IMR-90 (cell line): ENCODE results near the gene CST9L. TPM values are rescaled to one million over a fixed set of nuclear protein-coding genes. Genes with fewer than 3 reads are reported as not detected.

Source experiments
- ATAC-seq: fragments of 200-7000 bp; cut with Tn5 transposase; 2 replicates; pipeline ENCODE4 v1.9.1; 2020; ENCODE audit warnings: low read depth, mild to moderate bottlenecking, moderate library complexity
- BruUV-seq: library from RNA; stranded (reverse); fragments of 400-500 nt; replicated peaks from 2 replicates; lab custom pipeline; 2021; lab: Mats Ljungman, UMichigan
- CTCF ChIA-PET: fragments of 300-600 bp; formaldehyde crosslinking; extraction: SDS; loops from one replicate; lab custom pipeline; 2021; ENCODE audit warnings: antibody characterized with exemption; lab: Yijun Ruan, JAX
- POLR2A ChIA-PET: fragments of 300-600 bp; sonication (Branson Sonifier 250); formaldehyde crosslinking; loops from one replicate; lab custom pipeline; 2022; ENCODE audit warnings: antibody characterized with exemption; ENCODE audit not compliant: unreplicated experiment; lab: Charles Lee
- DNase-seq: peaks from one replicate; pipeline ENCODE4 v3.0.0; 2013
- H2AFZ ChIP-seq: replicated peaks from 2 replicates; pipeline ENCODE3; 2013; ENCODE audit warnings: low read length, mild to moderate bottlenecking; ENCODE audit not compliant: poor library complexity
- H2AK5ac ChIP-seq: 2 replicates; pipeline ENCODE4 v1.6.1; 2013; ENCODE audit warnings: low read depth, low read length, inconsistent platforms
- H2AK9ac ChIP-seq: replicated peaks from 2 replicates; pipeline ENCODE3; 2013; ENCODE audit warnings: mild to moderate bottlenecking, low read depth, low read length, moderate library complexity; ENCODE audit not compliant: poor library complexity
- H2BK120ac ChIP-seq: 2 replicates; pipeline ENCODE4 v1.6.1; 2013; ENCODE audit warnings: low read depth, low read length, inconsistent platforms
- H2BK15ac ChIP-seq: 3 replicates; pipeline ENCODE4 v1.6.1; 2013; ENCODE audit warnings: low read depth, low read length, inconsistent platforms
- H2BK20ac ChIP-seq: 2 replicates; pipeline ENCODE4 v1.6.1; 2013; ENCODE audit warnings: low read depth, mild to moderate bottlenecking, inconsistent platforms, low read length, moderate library complexity
- H2BK5ac ChIP-seq: 2 replicates; pipeline ENCODE4 v1.6.1; 2013; ENCODE audit warnings: mild to moderate bottlenecking, low read depth, low read length, inconsistent platforms; ENCODE audit not compliant: poor library complexity, severe bottlenecking
- H3K14ac ChIP-seq: replicated peaks from 2 replicates; pipeline ENCODE4 v1.6.1; 2013; ENCODE audit warnings: low read depth, low read length, inconsistent platforms
- H3K18ac ChIP-seq: 2 replicates; pipeline ENCODE4 v1.6.1; 2013; ENCODE audit warnings: low read depth, low read length, control low read depth
- H3K23ac ChIP-seq: 2 replicates; pipeline ENCODE4 v1.6.1; 2013; ENCODE audit warnings: low read depth, low read length, inconsistent platforms
- H3K27ac ChIP-seq: 2 replicates; pipeline ENCODE4 v1.5.1; 2013; ENCODE audit warnings: mild to moderate bottlenecking, control low read depth, low read length; ENCODE audit not compliant: insufficient read depth
- H3K27me3 ChIP-seq: 2 replicates; pipeline ENCODE4 v1.6.1; 2013; ENCODE audit warnings: low read length; ENCODE audit not compliant: control insufficient read depth, insufficient read depth
- H3K36me3 ChIP-seq: 2 replicates; pipeline ENCODE4 v1.6.1; 2013; ENCODE audit warnings: low read length, mixed read lengths; ENCODE audit not compliant: control insufficient read depth, insufficient read depth
- H3K4ac ChIP-seq: 2 replicates; pipeline ENCODE4 v1.6.1; 2013; ENCODE audit warnings: low read depth, low read length, inconsistent platforms
- H3K4me1 ChIP-seq: 2 replicates; pipeline ENCODE4 v1.6.1; 2013; ENCODE audit warnings: low read length, mixed read lengths; ENCODE audit not compliant: control insufficient read depth, insufficient read depth
- H3K4me2 ChIP-seq: 2 replicates; pipeline ENCODE4 v1.6.1; 2013; ENCODE audit warnings: low read depth, mild to moderate bottlenecking, control low read depth, low read length, moderate library complexity
- H3K4me3 ChIP-seq: 2 replicates; pipeline ENCODE4 v1.5.1; 2013; ENCODE audit warnings: low read depth, mild to moderate bottlenecking, control low read depth, low read length, moderate library complexity; ENCODE audit not compliant: insufficient read depth
- H3K56ac ChIP-seq: 2 replicates; pipeline ENCODE4 v1.6.1; 2013; ENCODE audit warnings: low read length, inconsistent platforms; ENCODE audit not compliant: insufficient read depth; ENCODE audit errors: extremely low read depth
- H3K79me1 ChIP-seq, 2 experiments: 2 replicates each; pipeline ENCODE4 v1.6.1; 2013; ENCODE audit warnings: low read length in 2 of 2, inconsistent platforms in 1 of 2, low read depth in 1 of 2
- H3K9ac ChIP-seq: 2 replicates; pipeline ENCODE4 v1.6.1; 2013; ENCODE audit warnings: low read depth, low read length, control low read depth
- H3K9me1 ChIP-seq: 2 replicates; pipeline ENCODE4 v1.6.1; 2013; ENCODE audit warnings: low read length, inconsistent platforms; ENCODE audit not compliant: insufficient read depth
- H3K9me3 ChIP-seq: 2 replicates; pipeline ENCODE4 v1.6.1; 2013; ENCODE audit warnings: low read length; ENCODE audit not compliant: control insufficient read depth, insufficient read depth
- H4K20me1 ChIP-seq: 2 replicates; pipeline ENCODE4 v1.6.1; 2013; ENCODE audit warnings: low read length, inconsistent platforms; ENCODE audit not compliant: insufficient read depth
- H4K5ac ChIP-seq: 2 replicates; pipeline ENCODE4 v1.6.1; 2013; ENCODE audit warnings: mild to moderate bottlenecking, low read depth, low read length, control low read depth
- H4K8ac ChIP-seq, 2 experiments: 2 replicates each; pipeline ENCODE4 v1.6.1; 2013; ENCODE audit warnings: low read depth in 2 of 2, low read length in 2 of 2, control low read depth in 1 of 2, inconsistent platforms in 1 of 2
- H4K91ac ChIP-seq: 2 replicates; pipeline ENCODE4 v1.6.1; 2013; ENCODE audit warnings: low read depth, low read length, inconsistent platforms; ENCODE audit not compliant: insufficient read depth
- BHLHE40 ChIP-seq: fragments of 150-350 bp; IDR thresholded peaks from 2 replicates; pipeline ENCODE4 v1.6.1; 2016; ENCODE audit warnings: mild to moderate bottlenecking, low read depth, low read length
- CEBPB ChIP-seq: IDR thresholded peaks from 2 replicates; pipeline ENCODE4 v1.6.1; 2012; ENCODE audit warnings: low read depth, low read length, improper control_type of control experiment
- CHD1 ChIP-seq: IDR thresholded peaks from 2 replicates; pipeline ENCODE4 v1.6.1; 2012; ENCODE audit warnings: low read depth, low read length, improper control_type of control experiment
- FOS ChIP-seq: fragments of 150-350 bp; IDR thresholded peaks from 2 replicates; pipeline ENCODE4 v1.6.1; 2016; ENCODE audit warnings: low read depth, low read length
- MAFK ChIP-seq: IDR thresholded peaks from 2 replicates; pipeline ENCODE4 v1.6.1; 2012; ENCODE audit warnings: low read depth, low read length, improper control_type of control experiment
- MAZ ChIP-seq: IDR thresholded peaks from 2 replicates; pipeline ENCODE4 v1.6.1; 2012; ENCODE audit warnings: low read depth, mild to moderate bottlenecking, low read length, improper control_type of control experiment, moderate library complexity, borderline replicate concordance
- MXI1 ChIP-seq: IDR thresholded peaks from 2 replicates; pipeline ENCODE4 v1.6.1; 2012; ENCODE audit warnings: low read depth, mild to moderate bottlenecking, low read length, moderate library complexity, borderline replicate concordance
- NFE2L2 ChIP-seq: fragments of 150-350 bp; IDR thresholded peaks from 2 replicates; pipeline ENCODE4 v1.6.1; 2016; ENCODE audit warnings: low read depth, mild to moderate bottlenecking, low read length
- POLR2A ChIP-seq: IDR thresholded peaks from 2 replicates; pipeline ENCODE4 v1.6.1; 2012; ENCODE audit warnings: mild to moderate bottlenecking, low read depth, low read length
- RAD21 ChIP-seq: IDR thresholded peaks from 2 replicates; pipeline ENCODE4 v1.6.1; 2012; ENCODE audit warnings: low read length, improper control_type of control experiment
- RCOR1 ChIP-seq: IDR thresholded peaks from 2 replicates; pipeline ENCODE4 v1.6.1; 2012; ENCODE audit warnings: mild to moderate bottlenecking, low read length, improper control_type of control experiment; ENCODE audit not compliant: insufficient replicate concordance
- RFX5 ChIP-seq: IDR thresholded peaks from 2 replicates; pipeline ENCODE4 v1.8.0; 2012; ENCODE audit warnings: low read depth, mild to moderate bottlenecking, low read length, moderate library complexity
- SMC3 ChIP-seq: fragments of 150-350 bp; IDR thresholded peaks from 2 replicates; pipeline ENCODE4 v1.6.1; 2016; ENCODE audit warnings: low read depth, mild to moderate bottlenecking, antibody characterized with exemption, low read length, moderate library complexity
- WGBS, 2 experiments: methylation state at CpG; one replicate each; pipeline versions ENCODE4 v1.1.5 to v1.1.7; 2013; ENCODE audit warnings: missing lambda C conversion rate in 2 of 2; ENCODE audit not compliant: insufficient read length in 1 of 2; ENCODE audit errors: extremely low coverage in 2 of 2; 5-methylcytosine and 5-hydroxymethylcytosine counted together
- dilution Hi-C: fragments of 300-500 bp; cut with HindIII; formaldehyde crosslinking; loops from one replicate; pipeline ENCODE4 v1.14.3; 2018; ENCODE audit warnings: low sequenced_read_pairs; ENCODE audit not compliant: unreplicated experiment
- in situ Hi-C: fragments of 300-500 bp; cut with MboI; formaldehyde crosslinking; loops from 3 replicates; pipeline ENCODE4 v1.14.3; 2019; ENCODE audit warnings: low sequenced_read_pairs, inconsistent platforms, mixed read lengths
- intact Hi-C: fragments of 100-400 bp; cut with micrococcal nuclease; formaldehyde crosslinking; loops from 2 replicates; pipeline ENCODE4 v1.10.0; 2022
- polyA plus RNA-seq, 3 experiments: library from polyadenylated mRNA; depleted of rRNA; stranded (reverse); fragments of >200 nt; gene quantifications; 2 replicates each; pipeline ENCODE4 v1.2.3, GENCODE V29; 2012; ENCODE audit warnings: low replicate concordance in 1 of 3
- total RNA-seq: library from RNA; depleted of rRNA; stranded (reverse); fragments of >200 nt; gene quantifications from 2 replicates; pipeline ENCODE4 v1.2.3, GENCODE V29; 2012
- TF ChIP-seq, protein P1 (sequence below): fragments of 150-350 bp; IDR thresholded peaks from 2 replicates; pipeline ENCODE4 v1.6.1; 2016; ENCODE audit warnings: low read depth, mild to moderate bottlenecking, low read length, moderate library complexity, borderline replicate concordance
- TF ChIP-seq, protein P2 (sequence below): fragments of 150-350 bp; IDR thresholded peaks from 2 replicates; pipeline ENCODE4 v1.6.1; 2017; ENCODE audit warnings: mild to moderate bottlenecking, antibody characterized with exemption, low read length, low read depth
- TF ChIP-seq, protein P3 (sequence below): conservative IDR thresholded peaks from 2 replicates; pipeline ENCODE4 v1.5.1; 2012; ENCODE audit warnings: mild to moderate bottlenecking, low read depth, low read length, improper control_type of control experiment

Gene CST9L
- total and polyA plus RNA-seq, 2 of the 4 experiments (the other 2 are of a cell fraction), result not detected

DNA sequence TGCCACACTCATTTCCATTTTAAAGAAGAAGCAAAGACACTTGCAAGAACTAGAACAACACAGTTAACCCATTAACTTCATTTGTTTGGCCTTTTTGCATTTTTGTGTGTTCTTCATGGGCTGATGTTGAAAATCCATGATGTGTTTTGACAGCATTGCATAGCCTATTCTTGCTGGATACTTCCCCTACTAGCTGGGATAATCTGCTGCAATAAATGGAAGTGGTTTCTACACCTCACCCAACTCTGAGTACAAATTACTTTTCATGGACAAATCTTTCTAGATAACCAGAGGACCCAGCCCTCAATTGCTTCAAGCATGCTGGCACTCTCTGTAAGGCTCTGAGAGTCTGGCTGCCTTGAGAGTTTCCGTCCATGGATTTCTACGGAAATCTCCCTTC is 26.5 kb downstream of the CST9L start:
- dilution Hi-C loops, result no loop called here
- Histone ChIP-seq H2AK5ac (no peak overlapping the region), H2AFZ (no peak overlapping the region), H3K18ac (no peak overlapping the region), H3K9me1 (no peaks in the 10 kb centered on the region; the same call in 1 of the 2 replicates), H3K27me3 (no peaks in the 10 kb centered on the region), H4K8ac (no peak overlapping the region), H3K4ac (no peak overlapping the region), H3K14ac (no peak overlapping the region), H4K91ac (no peak overlapping the region), H3K56ac (no peak overlapping the region), H4K5ac (no peak overlapping the region), H2BK15ac (no peak overlapping the region), H3K4me2 (no peak overlapping the region), H3K9me3 (no peaks in the 10 kb centered on the region), H3K9ac (no peak overlapping the region), H3K79me1 (no peaks in the 10 kb centered on the region), H4K20me1 (no peaks in the 10 kb centered on the region), H3K36me3 (no peaks in the 10 kb centered on the region), H3K27ac (no peak overlapping the region), H2BK120ac (no peak overlapping the region), H3K4me3 (no peak overlapping the region), H3K23ac (no peak overlapping the region), H2BK20ac (no peak overlapping the region), H2BK5ac (no peak overlapping the region), H2AK9ac (no peak overlapping the region), H3K4me1 (no peaks in the 10 kb centered on the region)
- no CpG with 5 or more reads among the region's 2 CpGs for WGBS, 2 experiments
- DNase-seq (no peak), ATAC-seq (no peak)
- in situ Hi-C loops, result no loop called here
- ChIA-PET POLR2A (no interaction called here), CTCF (no interaction called here)
- BruUV-seq, result no TSS peak
- TF ChIP-seq RFX5 (no peak), RAD21 (no peak), FOS (no peak), MAFK (no peak), POLR2A (no peak), MXI1 (no peak), NFE2L2 (no peak), CHD1 (no peak), BHLHE40 (no peak), RCOR1 (no peak), CEBPB (no peak), MAZ (no peak), SMC3 (no peak)
- TF ChIP-seq, protein P1, sequence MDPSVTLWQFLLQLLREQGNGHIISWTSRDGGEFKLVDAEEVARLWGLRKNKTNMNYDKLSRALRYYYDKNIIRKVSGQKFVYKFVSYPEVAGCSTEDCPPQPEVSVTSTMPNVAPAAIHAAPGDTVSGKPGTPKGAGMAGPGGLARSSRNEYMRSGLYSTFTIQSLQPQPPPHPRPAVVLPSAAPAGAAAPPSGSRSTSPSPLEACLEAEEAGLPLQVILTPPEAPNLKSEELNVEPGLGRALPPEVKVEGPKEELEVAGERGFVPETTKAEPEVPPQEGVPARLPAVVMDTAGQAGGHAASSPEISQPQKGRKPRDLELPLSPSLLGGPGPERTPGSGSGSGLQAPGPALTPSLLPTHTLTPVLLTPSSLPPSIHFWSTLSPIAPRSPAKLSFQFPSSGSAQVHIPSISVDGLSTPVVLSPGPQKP, result no peak
- TF ChIP-seq, protein P2, sequence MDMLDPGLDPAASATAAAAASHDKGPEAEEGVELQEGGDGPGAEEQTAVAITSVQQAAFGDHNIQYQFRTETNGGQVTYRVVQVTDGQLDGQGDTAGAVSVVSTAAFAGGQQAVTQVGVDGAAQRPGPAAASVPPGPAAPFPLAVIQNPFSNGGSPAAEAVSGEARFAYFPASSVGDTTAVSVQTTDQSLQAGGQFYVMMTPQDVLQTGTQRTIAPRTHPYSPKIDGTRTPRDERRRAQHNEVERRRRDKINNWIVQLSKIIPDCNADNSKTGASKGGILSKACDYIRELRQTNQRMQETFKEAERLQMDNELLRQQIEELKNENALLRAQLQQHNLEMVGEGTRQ, result no peak
- TF ChIP-seq, protein P3, sequence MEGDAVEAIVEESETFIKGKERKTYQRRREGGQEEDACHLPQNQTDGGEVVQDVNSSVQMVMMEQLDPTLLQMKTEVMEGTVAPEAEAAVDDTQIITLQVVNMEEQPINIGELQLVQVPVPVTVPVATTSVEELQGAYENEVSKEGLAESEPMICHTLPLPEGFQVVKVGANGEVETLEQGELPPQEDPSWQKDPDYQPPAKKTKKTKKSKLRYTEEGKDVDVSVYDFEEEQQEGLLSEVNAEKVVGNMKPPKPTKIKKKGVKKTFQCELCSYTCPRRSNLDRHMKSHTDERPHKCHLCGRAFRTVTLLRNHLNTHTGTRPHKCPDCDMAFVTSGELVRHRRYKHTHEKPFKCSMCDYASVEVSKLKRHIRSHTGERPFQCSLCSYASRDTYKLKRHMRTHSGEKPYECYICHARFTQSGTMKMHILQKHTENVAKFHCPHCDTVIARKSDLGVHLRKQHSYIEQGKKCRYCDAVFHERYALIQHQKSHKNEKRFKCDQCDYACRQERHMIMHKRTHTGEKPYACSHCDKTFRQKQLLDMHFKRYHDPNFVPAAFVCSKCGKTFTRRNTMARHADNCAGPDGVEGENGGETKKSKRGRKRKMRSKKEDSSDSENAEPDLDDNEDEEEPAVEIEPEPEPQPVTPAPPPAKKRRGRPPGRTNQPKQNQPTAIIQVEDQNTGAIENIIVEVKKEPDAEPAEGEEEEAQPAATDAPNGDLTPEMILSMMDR, result no peak
- intact Hi-C loops, result no loop called here
